SKM-1 (cell line): ENCODE data around the gene CLEC2B.

Experiments
- DNase-seq: peaks from one replicate; lab custom pipeline; 2025; ENCODE audit not compliant: unreplicated experiment; lab: John Stamatoyannopoulos, UW

Gene CLEC2B

DNA sequence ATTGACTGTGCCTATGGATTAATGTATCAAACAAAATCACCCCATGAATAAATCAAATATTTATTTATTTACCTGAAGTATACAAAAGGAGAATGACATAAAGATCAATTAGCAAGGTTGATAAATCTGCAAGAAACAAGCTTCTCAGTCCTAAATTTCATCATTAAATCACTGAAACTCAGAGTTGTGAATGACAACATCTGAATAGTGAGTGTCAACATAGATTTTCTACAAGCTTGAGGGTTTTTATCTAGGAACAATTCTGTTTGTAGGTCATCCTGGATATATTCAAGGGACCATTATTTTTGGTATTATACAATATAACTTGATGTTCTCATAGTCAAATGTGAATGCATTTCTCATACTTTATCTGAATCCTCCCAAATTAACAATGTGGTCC is 59.3 kb downstream of the CLEC2B start:
- DNase-seq = no peak

DNA sequence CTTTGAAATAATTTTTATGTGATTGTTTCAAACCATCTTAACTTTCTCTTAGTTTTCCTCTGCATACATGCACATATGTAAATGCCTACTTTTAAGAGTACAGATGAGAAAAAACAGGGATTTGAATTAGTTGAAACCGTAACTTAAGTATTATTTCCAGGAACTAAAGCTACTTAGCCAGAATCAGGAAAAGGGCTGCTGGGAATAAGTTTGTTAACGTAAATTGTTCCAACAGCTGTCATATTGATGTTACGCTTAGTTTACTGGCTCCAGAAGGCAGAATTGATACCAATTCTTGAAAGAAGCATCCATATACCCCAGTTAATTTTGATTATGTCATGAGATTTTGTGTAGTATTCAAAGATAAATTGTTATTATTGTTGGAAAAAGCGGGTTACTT is 59.8 kb downstream of the CLEC2B start:
- no peak for DNase-seq

DNA sequence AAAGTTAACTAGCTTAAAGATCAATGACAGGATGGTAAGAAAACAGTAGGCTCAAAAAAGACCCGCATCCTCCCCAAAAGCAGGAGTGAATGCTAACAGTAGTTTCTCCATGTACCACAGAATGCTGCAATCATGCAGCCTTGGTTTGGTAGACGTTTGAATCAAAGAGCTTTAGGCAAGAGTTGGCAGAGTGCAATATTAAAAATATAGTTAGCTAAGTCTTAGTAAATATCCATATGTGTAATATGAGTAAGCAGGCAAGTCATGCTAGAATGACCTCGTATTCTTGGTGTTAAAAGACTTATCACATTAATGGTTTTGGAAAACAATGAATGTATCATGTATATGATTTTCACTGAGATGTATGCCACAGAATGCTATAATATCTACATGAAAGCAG is 60.6 kb downstream of the CLEC2B start:
- no peak for DNase-seq

DNA sequence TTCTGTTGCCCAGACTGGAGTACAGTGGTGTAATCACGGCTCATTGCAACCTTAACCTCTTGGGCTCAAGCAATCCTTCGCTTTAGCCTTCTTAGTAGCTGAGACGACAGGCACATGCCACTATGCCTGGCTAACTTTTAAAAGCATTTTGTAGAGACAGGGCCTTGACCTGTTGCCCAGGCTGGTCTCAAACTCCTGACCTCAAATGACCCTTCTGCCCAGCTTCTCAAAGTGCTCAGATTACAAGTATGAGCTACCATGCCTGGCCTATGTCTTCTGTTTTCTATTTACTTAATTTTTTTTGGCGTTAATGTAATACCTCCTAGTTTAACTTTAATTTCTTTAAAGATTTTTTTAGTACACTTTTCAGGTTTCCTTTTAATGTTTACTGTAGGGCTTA is 62.4 kb downstream of the CLEC2B start:
- no peak for DNase-seq

DNA sequence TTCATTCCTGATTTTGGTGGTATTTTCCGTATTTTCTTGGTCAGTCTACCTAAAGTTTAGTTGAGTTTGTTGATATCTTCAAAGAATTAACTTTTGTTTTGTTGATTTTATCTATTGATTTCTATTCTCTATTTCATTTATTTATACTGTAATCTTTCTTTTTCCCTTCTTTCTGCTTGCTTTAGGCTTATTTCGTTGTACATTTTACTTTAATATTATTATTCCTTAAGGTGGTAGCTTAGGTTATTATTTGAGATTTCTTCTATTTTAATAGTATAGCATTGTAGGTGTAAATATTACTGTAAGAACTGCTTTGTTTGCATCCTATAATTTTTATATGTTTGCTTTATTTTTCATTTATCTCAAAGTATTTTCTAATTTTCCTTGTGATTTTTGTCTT is 63.3 kb downstream of the CLEC2B start:
- no peak for DNase-seq
